ENCODE measurements around the gene SMR3A.

Gene SMR3A

GRCh38 chr4:70337886-70338420 lies 22.6 kb upstream of the SMR3A start:
- no peak for TF ChIP-seq CTCF (IDR thresholded peaks at IDR 0.05)
- H3K27ac ChIP-seq, result no peak overlapping the region
- no peaks in the 10 kb centered on the region for H3K4me1 ChIP-seq (ENCODE audit: control insufficient read depth in 1 of 2, insufficient read depth in 1 of 2, low read depth in 1 of 2, low read length in 1 of 2)
- H3K27me3 ChIP-seq, result no peaks in the 10 kb centered on the region
- H3K9me3 ChIP-seq, result no peaks in the 10 kb centered on the region
- no peak overlapping the region for H3K4me3 ChIP-seq (ENCODE audit: low read depth in 1 of 2, low read length in 1 of 2)
- H3K36me3 ChIP-seq, result no peaks in the 10 kb centered on the region

- Histone ChIP-seq H3K36me3 (no peaks in the 10 kb centered on the region), H3K9me3 (no peaks in the 10 kb centered on the region), H3K4me1 (ENCODE audit: control insufficient read depth in 1 of 2, insufficient read depth in 1 of 2, low read depth in 1 of 2, low read length in 1 of 2) (no peaks in the 10 kb centered on the region), H3K27me3 (no peaks in the 10 kb centered on the region), H3K4me3 (ENCODE audit: low read depth in 1 of 2, low read length in 1 of 2) (no peak overlapping the region), H3K27ac (no peak overlapping the region)
- TF ChIP-seq CTCF (IDR thresholded peaks at IDR 0.05), result no peak
Measured at GRCh38 chr4:70356185-70356584, 4.4 kb upstream of the SMR3A start.

- TF ChIP-seq CTCF (IDR thresholded peaks at IDR 0.05), result no peak
- no peaks in the 10 kb centered on the region for H3K36me3 ChIP-seq
- H3K4me1 ChIP-seq (ENCODE audit: control insufficient read depth in 1 of 2, insufficient read depth in 1 of 2, low read depth in 1 of 2, low read length in 1 of 2), result no peaks in the 10 kb centered on the region
- H3K27ac ChIP-seq, result no peak overlapping the region
- H3K27me3 ChIP-seq, result no peaks in the 10 kb centered on the region
- no peak overlapping the region for H3K4me3 ChIP-seq (ENCODE audit: low read depth in 1 of 2, low read length in 1 of 2)
- H3K9me3 ChIP-seq, result no peaks in the 10 kb centered on the region
Measured at GRCh38 chr4:70359115-70359661, 1.4 kb upstream of the SMR3A start.

GRCh38 chr4:70364002-70364401 lies 3.4 kb downstream of the SMR3A start:
- H3K4me3 ChIP-seq (ENCODE audit: low read depth in 1 of 2, low read length in 1 of 2), result no peak overlapping the region
- no peaks in the 10 kb centered on the region for H3K9me3 ChIP-seq
- no peak overlapping the region for H3K27ac ChIP-seq
- H3K4me1 ChIP-seq (ENCODE audit: control insufficient read depth in 1 of 2, insufficient read depth in 1 of 2, low read depth in 1 of 2, low read length in 1 of 2), result no peaks in the 10 kb centered on the region
- H3K36me3 ChIP-seq, result no peaks in the 10 kb centered on the region
- no peaks in the 10 kb centered on the region for H3K27me3 ChIP-seq
- TF ChIP-seq CTCF (IDR thresholded peaks at IDR 0.05), result no peak

- Histone ChIP-seq H3K4me1 (ENCODE audit: control insufficient read depth in 1 of 2, insufficient read depth in 1 of 2, low read depth in 1 of 2, low read length in 1 of 2) (no peaks in the 10 kb centered on the region), H3K27me3 (no peaks in the 10 kb centered on the region), H3K36me3 (no peaks in the 10 kb centered on the region), H3K4me3 (ENCODE audit: low read depth in 1 of 2, low read length in 1 of 2) (no peak overlapping the region), H3K9me3 (no peaks in the 10 kb centered on the region), H3K27ac (no peak overlapping the region)
- no peak for TF ChIP-seq CTCF (IDR thresholded peaks at IDR 0.05)
Measured at GRCh38 chr4:70365479-70365878, 4.9 kb downstream of the SMR3A start.

Measured in neutrophil (primary cell).